Gastrocnemius medialis (tissue), 4 donors: ENCODE data around the gene DOK3. TPM values are rescaled to one million over a fixed set of nuclear protein-coding genes. Genes with fewer than 3 reads are reported as not detected.

Experiments
- ATAC-seq, 2 donors: fragments of 150-250 bp; one replicate each; pipeline ENCODE4 v1.9.1; 2016
- DNase-seq, 2 donors: peaks; one replicate each; pipeline ENCODE4 v3.0.0-alpha.2; 2019
- H3K27ac ChIP-seq, 4 donors: fragments of 200-600 bp; sonication (generic); 1 replicate in 1 of 4; 2 replicates in 3 of 4; pipeline ENCODE4 v1.5.1; 2016 to 2018; ENCODE audit warnings: mild to moderate bottlenecking in 2 of 4, moderate library complexity in 1 of 4
- H3K27me3 ChIP-seq, 3 donors: fragments of 200-600 bp; sonication (generic) in 2 of 3; 1 replicate in 1 of 3; 2 replicates in 2 of 3; pipeline versions ENCODE4 v1.5.1 to v1.6.0; 2016 to 2019; ENCODE audit warnings: mild to moderate bottlenecking in 1 of 3, moderate library complexity in 1 of 3
- H3K36me3 ChIP-seq, 2 donors: fragments of 200-600 bp; sonication (generic) in 1 of 2; one replicate each; pipeline ENCODE4 v1.5.1; 2017 to 2018
- H3K4me1 ChIP-seq, 2 donors: fragments of 200-600 bp; sonication (generic) in 1 of 2; one replicate each; pipeline ENCODE4 v1.5.1; 2016 to 2017; ENCODE audit warnings: mild to moderate bottlenecking in 2 of 2
- H3K4me3 ChIP-seq, 4 donors: fragments of 200-600 bp; sonication (generic) in 3 of 4; 1 replicate in 1 of 4; 2 replicates in 3 of 4; pipeline ENCODE4 v1.5.1; 2016 to 2019; ENCODE audit warnings: mild to moderate bottlenecking in 2 of 4
- H3K9me3 ChIP-seq, 3 donors: fragments of 200-600 bp; sonication (generic) in 2 of 3; 1 replicate in 1 of 3; 2 replicates in 2 of 3; pipeline ENCODE4 v1.5.1; 2016 to 2019
- CTCF ChIP-seq, 5 experiments: fragments of 450-650 bp in 3 of 5; fragments of 200-600 bp in 2 of 5; sonication (generic) in 2 of 5; IDR thresholded peaks in 4 of 5; conservative IDR thresholded peaks in 1 of 5; 1 replicate in 4 of 5; 2 replicates in 1 of 5; pipeline ENCODE4 v1.5.1; 2016 to 2019; ENCODE audit warnings: antibody characterized with exemption in 5 of 5, mild to moderate bottlenecking in 3 of 5, moderate library complexity in 3 of 5
- POLR2A ChIP-seq, 2 donors: fragments of 450-650 bp; IDR thresholded peaks; one replicate each; pipeline ENCODE4 v1.6.1; 2017; ENCODE audit warnings: antibody characterized with exemption in 2 of 2, mild to moderate bottlenecking in 2 of 2, moderate library complexity in 2 of 2
- in situ Hi-C, 4 donors: fragments of 200-750 bp; cut with MboI; loops; one replicate each; pipeline versions ENCODE4 v1.15.0 to v1.8.0; 2017; ENCODE audit warnings: low sequenced_read_pairs in 4 of 4
- intact Hi-C: fragments of 100-400 bp; cut with DNase I; formaldehyde crosslinking; loops from one replicate; pipeline ENCODE4 v1.15.1; 2023; ENCODE audit warnings: low total_unique reads
- total RNA-seq, 4 donors: library from RNA; depleted of rRNA; stranded (reverse); fragments of >200 nt; gene quantifications; one replicate each; pipeline versions ENCODE4 v1.1.0 to v1.2.3, GENCODE V29; 2016

Gene DOK3
- total RNA-seq, 4 donors from 2014 or later = 2.1 to 5.1 (median 2.9) TPM

- DNase-seq = no peak
- Histone ChIP-seq H3K4me3 (no peak overlapping the region), H3K9me3 (no peaks in the 10 kb centered on the region), H3K27ac (peak overlapping the region in 3 of 4 donors; percentile 36 to 98 (median 47)), H3K36me3 (no peaks in the 10 kb centered on the region), H3K27me3 (no peaks in the 10 kb centered on the region), H3K4me1 (peaks cover 33% of the 10 kb centered on the region in 2 donors)
- no peak for ATAC-seq
- intact Hi-C loops = no loop called here
- TF ChIP-seq POLR2A (IDR thresholded peaks at IDR 0.05) (no peak), CTCF (IDR thresholded peaks at IDR 0.05 in 4 of 5, conservative IDR thresholded peaks at IDR 0.05 in 1 of 5) (no peak)
- in situ Hi-C loops = loop anchor here (5.0 to 25.0 kb wide), 4 partner anchors 95 to 115 kb away; partner anchors contain the start of genes SLC34A1 (in 2 of the 4), F12 (in 1 of the 4) and PFN3 (in 1 of the 4)
Measured at GRCh38 chr5:177499842-177500241, 9.8 kb downstream of the DOK3 start.

- no peaks in the 10 kb centered on the region for H3K9me3 ChIP-seq
- peaks cover 50% of the 10 kb centered on the region in 2 donors for H3K4me1 ChIP-seq
- TF ChIP-seq CTCF (IDR thresholded peaks at IDR 0.05 in 4 of 5, conservative IDR thresholded peaks at IDR 0.05 in 1 of 5) (peak in 1 of 5 experiments; percentile 12), POLR2A (IDR thresholded peaks at IDR 0.05) (no peak)
- no peaks in the 10 kb centered on the region for H3K36me3 ChIP-seq
- peak overlapping the region; percentile 54 to 87 (median 76) for H3K4me3 ChIP-seq
- no peaks in the 10 kb centered on the region for H3K27me3 ChIP-seq
- DNase-seq = no peak
- intact Hi-C loops (no loop called here), in situ Hi-C loops (no loop called here)
- ATAC-seq = peak in 1 of 2 donors; percentile 1
- H3K27ac ChIP-seq = peak overlapping the region; percentile 96 to 99 (median 98)
Measured at GRCh38 chr5:177498013-177498787, 11.4 kb downstream of the DOK3 start.

- Histone ChIP-seq H3K27me3 (no peaks in the 10 kb centered on the region), H3K4me1 (peaks cover 57% of the 10 kb centered on the region in 2 donors), H3K9me3 (no peaks in the 10 kb centered on the region), H3K27ac (peak within 1 kb of the TSS; percentile 96 to 99 (median 98)), H3K36me3 (no peaks in the 10 kb centered on the region), H3K4me3 (peak within 1 kb of the TSS; percentile 70 to 87 (median 82))
- in situ Hi-C loops (no loop called here), intact Hi-C loops (loop anchor here (1.0 kb wide), 5 partner anchors 18 to 71 kb away; partner anchors contain the start of gene GRK6)
- ATAC-seq = peak; percentile 73 to 79
- peak; percentile 92 to 95 for DNase-seq
- TF ChIP-seq POLR2A (IDR thresholded peaks at IDR 0.05) (peak; percentile 98 to 99), CTCF (IDR thresholded peaks at IDR 0.05 in 4 of 5, conservative IDR thresholded peaks at IDR 0.05 in 1 of 5) (peak in 2 of 5 experiments; percentile 6 to 30)
Measured at GRCh38 chr5:177497292-177498012, 12.2 kb downstream of the DOK3 start, which contains the start of gene PDLIM7. PDLIM7 (minus strand) TSS chr5:177497604; CDS start chr5:177496512, 1,092 bp downstream.

GRCh38 chr5:177496727-177497291 is 12.8 kb downstream of the DOK3 start:
- H3K27me3 ChIP-seq = no peaks in the 10 kb centered on the region
- intact Hi-C loops (loop anchor here (1.0 kb wide), 5 partner anchors 18 to 71 kb away; partner anchors contain the start of gene GRK6), in situ Hi-C loops (no loop called here)
- DNase-seq (peak; percentile 79 to 91), ATAC-seq (peak; percentile 40 to 41)
- no peaks in the 10 kb centered on the region for H3K9me3 ChIP-seq
- H3K4me1 ChIP-seq = peaks cover 58 to 63% of the 10 kb centered on the region in 2 donors
- H3K36me3 ChIP-seq = peaks cover 0 to 5% of the 10 kb centered on the region in 2 donors
- H3K27ac ChIP-seq = peak overlapping the region; percentile 96 to 99 (median 98)
- TF ChIP-seq POLR2A (IDR thresholded peaks at IDR 0.05) = peak in 1 of 2 donors; percentile 43
- no peak for TF ChIP-seq CTCF (IDR thresholded peaks at IDR 0.05 in 4 of 5, conservative IDR thresholded peaks at IDR 0.05 in 1 of 5)
- H3K4me3 ChIP-seq = peak overlapping the region; percentile 70 to 87 (median 82)
